Suprapubic skin (tissue), 4 donors: Measurements from ENCODE around the gene HRK. TPM values are rescaled to one million over a fixed set of nuclear protein-coding genes. Genes with fewer than 3 reads are reported as not detected.

ENCODE experiments used
- DNase-seq, 2 donors: peaks; one replicate each; pipeline ENCODE4 v3.0.0-alpha.2; 2019; ENCODE audit warnings: low spot score in 2 of 2
- H3K27ac ChIP-seq: fragments of 200-600 bp; sonication (generic); one replicate; pipeline ENCODE4 v1.5.1; 2019
- H3K27me3 ChIP-seq: fragments of 200-600 bp; sonication (generic); one replicate; pipeline ENCODE4 v1.5.1; 2019
- H3K36me3 ChIP-seq: fragments of 200-600 bp; sonication (generic); one replicate; pipeline ENCODE4 v1.5.1; 2019
- H3K4me1 ChIP-seq: fragments of 200-600 bp; sonication (generic); one replicate; pipeline ENCODE4 v1.5.1; 2019
- H3K4me3 ChIP-seq: fragments of 200-600 bp; sonication (generic); one replicate; pipeline ENCODE4 v1.5.1; 2019; ENCODE audit warnings: mild to moderate bottlenecking
- H3K9me3 ChIP-seq: fragments of 200-600 bp; sonication (generic); one replicate; pipeline ENCODE4 v1.5.1; 2019
- CTCF ChIP-seq, 2 donors: fragments of 200-600 bp in 1 of 2; fragments of 450-650 bp in 1 of 2; sonication (generic) in 1 of 2; IDR thresholded peaks; one replicate each; pipeline ENCODE4 v1.5.1; 2016 to 2019; ENCODE audit warnings: antibody characterized with exemption in 2 of 2, mild to moderate bottlenecking in 1 of 2, moderate library complexity in 1 of 2
- EP300 ChIP-seq: sonication (generic); formaldehyde crosslinking; IDR thresholded peaks from one replicate; pipeline ENCODE4 v1.6.1; 2017; ENCODE audit warnings: antibody characterized with exemption
- POLR2A ChIP-seq, 2 donors: fragments of 450-650 bp; IDR thresholded peaks; one replicate each; pipeline ENCODE4 v1.6.1; 2017; ENCODE audit warnings: antibody characterized with exemption in 2 of 2, mild to moderate bottlenecking in 2 of 2, moderate library complexity in 2 of 2
- POLR2AphosphoS5 ChIP-seq, 3 donors: sonication (generic); formaldehyde crosslinking; IDR thresholded peaks; one replicate each; pipeline ENCODE4 v1.6.1; 2017; ENCODE audit warnings: antibody characterized with exemption in 3 of 3
- WGBS: methylation state at CpG from one replicate; pipeline ENCODE4 v1.1.5; 2018; 5-methylcytosine and 5-hydroxymethylcytosine counted together
- total RNA-seq, 4 donors: library from RNA; depleted of rRNA; stranded (reverse); fragments of >200 nt; gene quantifications; one replicate each; pipeline ENCODE4 v1.1.0, GENCODE V29; 2016

The HRK gene
- total RNA-seq, 4 donors from 2014 or later, result not detected

- Histone ChIP-seq H3K27me3 (peaks cover 70% of the 10 kb centered on the region), H3K4me1 (peaks cover 12% of the 10 kb centered on the region), H3K36me3 (no peaks in the 10 kb centered on the region), H3K27ac (no peak overlapping the region), H3K4me3 (no peak overlapping the region), H3K9me3 (no peaks in the 10 kb centered on the region)
- no peak for DNase-seq
- WGBS, result 88% methylated on average over 4 of the region's 4 CpGs
- TF ChIP-seq POLR2A (IDR thresholded peaks at IDR 0.05), result no peak
- no peak for TF ChIP-seq POLR2AphosphoS5 (IDR thresholded peaks at IDR 0.05)
- TF ChIP-seq CTCF (IDR thresholded peaks at IDR 0.05), result no peak
- TF ChIP-seq EP300, result no peak
Measured at GRCh38 chr12:116874324-116874995, 6.8 kb downstream of the HRK start.

GRCh38 chr12:116870306-116870705, 10.9 kb downstream of the HRK start:
- no peak for DNase-seq
- no peaks in the 10 kb centered on the region for H3K4me1 ChIP-seq
- 69% methylated on average over 4 of the region's 4 CpGs for WGBS
- no peak overlapping the region for H3K27ac ChIP-seq
- no peak for TF ChIP-seq POLR2AphosphoS5 (IDR thresholded peaks at IDR 0.05)
- TF ChIP-seq CTCF (IDR thresholded peaks at IDR 0.05), result no peak
- TF ChIP-seq EP300, result no peak
- TF ChIP-seq POLR2A (IDR thresholded peaks at IDR 0.05), result no peak
- H3K36me3 ChIP-seq, result no peaks in the 10 kb centered on the region
- no peaks in the 10 kb centered on the region for H3K9me3 ChIP-seq
- H3K27me3 ChIP-seq, result peaks cover 29% of the 10 kb centered on the region
- no peak overlapping the region for H3K4me3 ChIP-seq

- 89% methylated on average over 2 of the region's 2 CpGs for WGBS
- Histone ChIP-seq H3K4me1 (no peaks in the 10 kb centered on the region), H3K4me3 (no peak overlapping the region), H3K9me3 (no peaks in the 10 kb centered on the region), H3K27me3 (peaks cover 10% of the 10 kb centered on the region), H3K27ac (no peak overlapping the region), H3K36me3 (no peaks in the 10 kb centered on the region)
- TF ChIP-seq EP300 (no peak), POLR2A (IDR thresholded peaks at IDR 0.05) (no peak), POLR2AphosphoS5 (IDR thresholded peaks at IDR 0.05) (no peak), CTCF (IDR thresholded peaks at IDR 0.05) (no peak)
- DNase-seq, result no peak
Measured at GRCh38 chr12:116867523-116867922, 13.7 kb downstream of the HRK start.

- H3K27me3 ChIP-seq, result peaks cover 3% of the 10 kb centered on the region
- no peaks in the 10 kb centered on the region for H3K4me1 ChIP-seq
- H3K27ac ChIP-seq, result no peak overlapping the region
- WGBS, result 50% methylated on average over 13 of the region's 13 CpGs
- H3K36me3 ChIP-seq, result no peaks in the 10 kb centered on the region
- DNase-seq, result no peak
- TF ChIP-seq EP300 (no peak), POLR2AphosphoS5 (IDR thresholded peaks at IDR 0.05) (no peak), CTCF (IDR thresholded peaks at IDR 0.05) (no peak), POLR2A (IDR thresholded peaks at IDR 0.05) (no peak)
- H3K9me3 ChIP-seq, result no peaks in the 10 kb centered on the region
- H3K4me3 ChIP-seq, result no peak overlapping the region
Measured at GRCh38 chr12:116864371-116865160, 16.7 kb downstream of the HRK start.

GRCh38 chr12:116863275-116863767, 17.9 kb downstream of the HRK start:
- no peak for DNase-seq
- peaks cover 7% of the 10 kb centered on the region for H3K27me3 ChIP-seq
- H3K9me3 ChIP-seq, result no peaks in the 10 kb centered on the region
- WGBS, result 38% methylated on average over 6 of the region's 6 CpGs
- H3K36me3 ChIP-seq, result no peaks in the 10 kb centered on the region
- H3K27ac ChIP-seq, result no peak overlapping the region
- no peak overlapping the region for H3K4me3 ChIP-seq
- TF ChIP-seq POLR2A (IDR thresholded peaks at IDR 0.05) (no peak), CTCF (IDR thresholded peaks at IDR 0.05) (no peak), POLR2AphosphoS5 (IDR thresholded peaks at IDR 0.05) (no peak), EP300 (no peak)
- H3K4me1 ChIP-seq, result no peaks in the 10 kb centered on the region
